Stimulated activated CD8-positive, alpha-beta memory T cell treated with anti-CD3 and anti-CD28 coated beads, Interleukin-7, amount 100 ng/mL, for 4 hours (primary cell): Measurements from ENCODE around the gene CAPN1.

ENCODE experiments used
- DNase-seq, 2 donors: peaks; one replicate each; pipeline ENCODE4 v3.0.0-alpha.2; 2020; ENCODE audit warnings: low read depth in 2 of 2

Gene CAPN1

DNA sequence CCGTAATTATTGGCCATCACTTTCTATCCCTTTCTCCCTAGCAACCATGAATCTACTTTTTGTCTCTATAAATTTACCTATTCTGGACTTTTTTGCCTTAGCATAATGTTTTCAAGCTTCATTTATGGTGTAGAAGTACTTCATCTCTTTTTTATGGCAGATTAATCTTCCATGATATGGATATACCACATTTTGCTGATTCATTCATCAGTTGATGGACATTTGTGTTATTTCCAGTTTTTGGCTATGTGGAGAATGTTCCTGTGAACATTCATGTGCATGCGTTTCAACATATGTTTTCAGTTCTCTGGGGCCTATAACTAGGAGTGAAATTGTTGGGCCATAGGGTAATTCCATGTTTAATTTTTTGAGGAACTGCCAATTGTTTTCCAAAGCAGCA, 12.8 kb downstream of the CAPN1 start:
- no peak for DNase-seq

DNA sequence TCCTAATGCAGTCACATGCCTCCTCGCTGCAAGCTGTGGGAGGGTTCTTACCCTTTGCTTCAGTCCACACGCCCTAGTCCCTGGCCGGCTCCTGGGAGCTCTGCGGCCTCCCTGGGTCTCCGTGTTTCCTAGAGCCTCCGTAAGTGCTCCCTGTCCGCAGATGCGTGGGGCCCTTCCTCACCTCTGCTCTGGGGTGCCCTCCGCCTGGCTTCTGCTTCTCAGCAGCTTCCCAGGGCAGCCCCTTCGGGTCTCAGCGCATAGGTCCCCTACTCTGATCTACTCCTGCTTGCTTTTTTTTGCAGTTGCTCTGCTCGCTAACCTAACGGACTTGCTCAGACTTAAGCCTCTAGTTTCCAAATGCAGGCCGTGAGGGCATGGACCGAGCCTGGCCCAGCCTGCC, 22.4 kb downstream of the CAPN1 start:
- no peak for DNase-seq

DNA sequence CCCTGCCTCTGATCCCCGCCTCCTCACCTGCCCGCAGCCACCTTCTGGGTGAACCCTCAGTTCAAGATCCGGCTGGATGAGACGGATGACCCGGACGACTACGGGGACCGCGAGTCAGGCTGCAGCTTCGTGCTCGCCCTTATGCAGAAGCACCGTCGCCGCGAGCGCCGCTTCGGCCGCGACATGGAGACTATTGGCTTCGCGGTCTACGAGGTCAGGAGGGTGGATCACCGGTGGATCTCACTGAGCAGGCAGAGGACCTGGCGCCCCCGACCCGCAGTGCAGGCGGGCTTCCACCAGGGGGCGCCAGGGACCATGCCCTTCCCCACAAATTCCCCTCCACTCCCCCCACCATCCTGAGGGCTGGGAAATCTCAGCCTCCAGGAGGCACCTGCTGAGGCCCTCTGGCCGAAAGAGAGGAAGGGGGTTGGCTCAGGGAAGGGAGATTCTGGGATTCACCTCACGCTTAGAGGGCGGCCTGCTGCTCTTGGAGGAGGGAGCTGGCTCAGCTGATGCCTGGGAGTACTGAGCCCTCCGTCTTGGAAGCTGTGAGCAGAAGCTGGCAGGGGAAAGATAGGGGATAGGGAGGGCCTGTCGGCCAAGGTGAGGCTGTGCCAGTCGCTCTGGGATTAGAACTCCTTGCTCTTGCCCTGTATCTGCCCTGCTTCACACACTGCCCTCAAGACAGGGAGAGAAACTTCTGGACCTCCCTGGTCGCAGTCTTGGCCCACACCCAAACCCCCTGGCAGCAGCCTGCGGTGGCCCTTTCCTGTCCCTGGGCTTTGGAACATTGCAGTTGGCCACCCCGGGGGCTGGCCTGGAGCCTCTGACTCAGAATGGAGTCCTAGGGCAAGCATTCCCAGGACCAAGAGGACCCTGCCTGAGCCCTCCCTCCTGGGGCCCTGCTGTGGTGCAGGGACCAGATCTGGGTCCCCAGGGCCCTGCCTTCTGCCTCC, 23.2 kb downstream of the CAPN1 start:
- no peak for DNase-seq

DNA sequence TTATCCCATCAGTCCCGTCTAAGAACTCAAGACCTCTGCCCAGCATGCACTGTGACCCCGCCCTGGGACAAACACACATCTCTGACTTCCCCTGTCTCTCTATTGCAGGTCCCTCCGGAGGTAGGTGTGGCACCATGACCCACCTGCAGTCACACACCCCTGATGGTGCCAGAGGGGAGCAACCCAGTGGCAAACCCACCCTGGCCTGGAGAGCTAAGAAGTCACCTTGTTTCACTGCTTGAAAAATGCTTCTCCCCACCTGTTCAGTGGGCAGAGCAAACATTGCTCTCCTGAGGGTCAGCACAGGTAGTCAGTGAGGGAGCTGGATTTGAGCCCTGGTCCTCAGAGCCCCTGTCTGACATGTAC, 23.9 kb downstream of the CAPN1 start:
- no peak for DNase-seq

DNA sequence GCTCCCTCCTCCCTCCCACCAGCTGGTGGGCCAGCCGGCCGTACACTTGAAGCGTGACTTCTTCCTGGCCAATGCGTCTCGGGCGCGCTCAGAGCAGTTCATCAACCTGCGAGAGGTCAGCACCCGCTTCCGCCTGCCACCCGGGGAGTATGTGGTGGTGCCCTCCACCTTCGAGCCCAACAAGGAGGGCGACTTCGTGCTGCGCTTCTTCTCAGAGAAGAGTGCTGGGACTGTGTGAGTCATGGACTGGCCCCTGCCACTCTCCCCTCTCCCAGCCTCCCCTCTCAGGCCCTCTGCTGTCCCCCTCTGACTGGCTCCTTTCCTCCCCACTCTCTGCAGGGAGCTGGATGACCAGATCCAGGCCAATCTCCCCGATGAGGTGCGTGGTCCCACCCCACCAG, 24.7 kb downstream of the CAPN1 start:
- no peak for DNase-seq

DNA sequence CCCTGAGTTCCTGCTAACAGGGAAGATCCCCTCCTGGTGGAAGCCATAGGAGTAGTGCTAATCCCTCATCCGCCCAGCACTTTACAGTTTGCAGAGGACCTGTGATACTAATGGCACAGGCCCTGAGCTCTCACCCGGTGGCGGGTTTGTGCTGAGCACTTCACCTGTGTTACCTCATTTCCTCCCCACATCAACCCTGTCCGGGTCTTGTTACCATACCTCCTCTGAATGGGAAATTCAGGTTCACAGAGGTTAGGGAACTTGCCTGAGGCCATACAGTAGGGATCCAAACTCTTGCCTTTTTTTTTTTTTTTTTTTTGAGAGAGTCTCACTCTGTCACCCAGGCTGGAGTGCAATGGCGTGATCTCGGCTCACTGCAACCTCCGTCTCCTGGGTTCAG, 25.2 kb downstream of the CAPN1 start:
- no peak for DNase-seq

DNA sequence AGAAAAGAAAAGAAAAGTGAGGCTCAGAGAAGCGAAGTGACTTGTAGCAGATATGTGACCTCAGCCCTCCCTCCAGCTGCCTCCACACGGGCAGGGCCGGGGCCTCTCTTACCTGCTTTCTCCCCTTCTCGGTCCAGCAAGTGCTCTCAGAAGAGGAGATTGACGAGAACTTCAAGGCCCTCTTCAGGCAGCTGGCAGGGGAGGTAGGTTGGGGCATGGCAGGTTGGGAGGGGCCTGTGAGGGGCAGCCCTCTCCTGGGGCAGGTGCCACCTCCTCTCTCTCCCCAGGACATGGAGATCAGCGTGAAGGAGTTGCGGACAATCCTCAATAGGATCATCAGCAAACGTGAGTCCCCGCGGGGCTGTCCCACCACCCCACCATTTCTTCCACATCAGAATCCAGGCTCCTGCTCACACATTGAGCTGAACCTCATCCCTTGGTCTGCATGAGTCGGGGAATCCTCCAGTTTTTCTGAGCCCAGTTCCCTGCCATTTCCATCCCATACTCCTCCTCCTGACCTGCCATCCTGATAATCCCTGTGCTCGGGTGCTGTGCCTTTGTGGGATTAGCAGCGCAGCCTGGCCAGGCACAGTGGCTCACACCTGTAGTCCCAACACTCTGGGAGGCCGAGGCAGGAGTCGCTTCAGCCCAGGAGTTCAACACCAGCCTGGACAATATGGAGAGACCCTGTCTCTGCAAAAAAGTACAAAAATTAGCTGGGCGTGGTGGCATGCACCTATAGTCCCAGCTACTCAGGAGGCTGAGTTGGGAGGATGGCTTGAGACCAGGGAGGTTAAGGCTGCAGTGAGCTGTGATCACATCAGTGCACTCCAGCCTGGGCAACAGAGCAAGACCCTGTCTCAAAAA, 26.4 kb downstream of the CAPN1 start:
- DNase-seq: no peak

DNA sequence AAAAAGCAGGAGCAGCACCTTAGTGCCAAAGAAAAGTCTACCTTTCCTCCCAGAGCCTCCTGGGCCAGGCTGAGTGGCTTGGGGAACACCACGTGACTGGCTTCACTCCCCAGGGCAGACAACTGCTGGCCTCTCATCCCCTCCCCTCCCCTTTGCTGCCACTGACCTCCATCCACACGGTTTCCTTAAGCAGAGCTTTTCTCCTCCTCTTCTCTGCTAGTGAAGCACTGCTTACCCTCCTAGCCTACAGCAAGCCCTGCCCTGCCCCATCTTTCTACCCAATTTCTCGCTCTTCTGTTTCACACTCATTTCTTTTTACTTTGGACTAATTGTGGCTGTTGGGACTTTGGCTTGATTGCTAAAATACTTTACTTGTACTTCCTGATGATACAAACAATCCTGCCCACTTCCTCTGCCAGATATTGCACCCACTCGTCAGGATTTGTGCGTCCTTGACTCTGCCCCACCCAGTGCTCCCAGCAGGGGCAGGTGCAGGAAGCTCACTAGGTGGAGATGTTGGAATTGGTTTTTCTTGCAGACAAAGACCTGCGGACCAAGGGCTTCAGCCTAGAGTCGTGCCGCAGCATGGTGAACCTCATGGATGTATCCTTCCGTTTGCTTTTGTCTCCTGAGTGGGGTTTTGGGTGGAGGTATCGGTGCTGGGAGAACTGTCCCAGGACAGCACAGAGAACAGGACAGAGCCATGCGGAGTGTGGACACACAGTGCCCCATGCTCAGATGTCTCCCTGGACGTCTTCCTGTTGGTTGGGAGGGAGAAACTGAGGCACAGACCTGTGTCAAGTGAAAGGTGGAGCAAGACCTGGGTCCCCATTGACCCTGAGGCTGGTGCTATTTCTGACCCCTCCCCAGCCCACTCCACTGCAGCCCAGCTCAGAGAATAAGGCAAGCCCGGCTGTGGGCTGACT, 27.3 kb downstream of the CAPN1 start:
- DNase-seq: no peak

DNA sequence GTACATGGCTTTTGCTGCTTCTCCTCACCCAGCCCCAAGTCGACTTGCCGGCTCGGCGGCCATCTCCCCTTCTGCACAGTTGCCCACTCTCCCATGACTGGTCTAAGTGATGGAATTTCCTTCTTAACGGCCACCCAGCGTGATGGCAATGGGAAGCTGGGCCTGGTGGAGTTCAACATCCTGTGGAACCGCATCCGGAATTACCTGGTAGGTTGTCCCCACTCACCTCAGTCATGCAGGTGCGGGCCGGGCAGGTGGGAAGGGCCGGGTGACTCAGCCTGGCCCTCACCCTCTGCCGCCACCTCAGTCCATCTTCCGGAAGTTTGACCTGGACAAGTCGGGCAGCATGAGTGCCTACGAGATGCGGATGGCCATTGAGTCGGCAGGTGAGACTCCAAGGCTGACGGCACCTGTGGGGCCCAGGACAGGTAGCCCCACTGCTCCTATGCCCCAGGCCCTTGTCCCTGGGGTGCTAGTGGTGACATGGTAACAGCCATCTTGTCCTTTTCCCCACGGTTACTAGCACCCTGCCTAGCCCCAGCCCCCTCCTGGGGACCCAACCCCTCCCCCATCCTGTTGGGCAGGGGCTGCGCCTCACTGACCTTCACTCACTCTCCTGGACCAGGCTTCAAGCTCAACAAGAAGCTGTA, 28.1 kb downstream of the CAPN1 start:
- DNase-seq: no peak

DNA sequence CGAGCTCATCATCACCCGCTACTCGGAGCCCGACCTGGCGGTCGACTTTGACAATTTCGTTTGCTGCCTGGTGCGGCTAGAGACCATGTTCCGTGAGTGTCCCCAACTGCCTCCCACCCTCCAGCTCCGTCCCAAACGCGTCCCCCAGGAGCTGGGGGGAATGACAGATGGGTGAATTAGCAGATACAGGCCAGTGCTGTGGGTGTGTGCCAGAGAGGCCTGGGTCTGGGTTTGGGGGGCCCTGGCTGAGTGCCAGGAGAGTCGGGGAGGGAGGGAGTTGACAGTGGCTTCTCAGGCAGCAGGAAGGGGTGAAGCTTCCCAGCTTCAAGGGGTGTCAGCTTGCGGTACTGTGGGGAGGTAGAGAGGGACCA, 28.6 kb downstream of the CAPN1 start:
- no peak for DNase-seq

DNA sequence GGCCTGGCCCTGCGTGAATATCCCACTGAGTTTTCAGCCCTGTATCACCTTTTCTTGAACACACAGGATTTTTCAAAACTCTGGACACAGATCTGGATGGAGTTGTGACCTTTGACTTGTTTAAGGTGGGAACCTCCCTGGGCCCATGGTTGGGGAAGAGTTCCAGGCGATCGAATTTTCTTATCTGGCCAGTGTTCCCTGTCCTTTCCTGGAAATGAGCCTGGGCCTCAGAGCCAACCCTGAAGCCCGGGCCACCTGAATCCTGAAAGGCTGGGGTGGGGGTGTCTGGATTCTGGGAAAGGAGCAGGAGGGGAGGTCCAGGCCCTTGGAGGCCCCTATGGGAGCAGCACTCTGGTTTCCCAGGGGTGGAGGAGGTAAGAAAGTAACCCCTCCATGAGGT, 29.0 kb downstream of the CAPN1 start:
- no peak for DNase-seq

DNA sequence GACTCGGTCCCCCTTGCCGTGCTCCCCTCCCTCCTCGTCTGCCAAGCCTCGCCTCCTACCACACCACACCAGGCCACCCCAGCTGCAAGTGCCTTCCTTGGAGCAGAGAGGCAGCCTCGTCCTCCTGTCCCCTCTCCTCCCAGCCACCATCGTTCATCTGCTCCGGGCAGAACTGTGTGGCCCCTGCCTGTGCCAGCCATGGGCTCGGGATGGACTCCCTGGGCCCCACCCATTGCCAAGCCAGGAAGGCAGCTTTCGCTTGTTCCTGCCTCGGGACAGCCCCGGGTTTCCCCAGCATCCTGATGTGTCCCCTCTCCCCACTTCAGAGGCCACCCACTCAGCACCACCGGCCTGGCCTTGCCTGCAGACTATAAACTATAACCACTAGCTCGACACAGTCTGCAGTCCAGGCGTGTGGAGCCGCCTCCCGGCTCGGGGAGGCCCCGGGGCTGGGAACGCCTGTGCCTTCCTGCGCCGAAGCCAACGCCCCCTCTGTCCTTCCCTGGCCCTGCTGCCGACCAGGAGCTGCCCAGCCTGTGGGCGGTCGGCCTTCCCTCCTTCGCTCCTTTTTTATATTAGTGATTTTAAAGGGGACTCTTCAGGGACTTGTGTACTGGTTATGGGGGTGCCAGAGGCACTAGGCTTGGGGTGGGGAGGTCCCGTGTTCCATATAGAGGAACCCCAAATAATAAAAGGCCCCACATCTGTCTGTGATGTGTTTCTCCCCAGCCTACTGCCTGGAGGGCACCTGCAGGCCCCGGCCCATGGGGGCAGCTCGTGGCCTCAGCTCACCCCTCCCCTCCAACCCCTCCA, 29.8 kb downstream of the CAPN1 start:
- DNase-seq: no peak

DNA sequence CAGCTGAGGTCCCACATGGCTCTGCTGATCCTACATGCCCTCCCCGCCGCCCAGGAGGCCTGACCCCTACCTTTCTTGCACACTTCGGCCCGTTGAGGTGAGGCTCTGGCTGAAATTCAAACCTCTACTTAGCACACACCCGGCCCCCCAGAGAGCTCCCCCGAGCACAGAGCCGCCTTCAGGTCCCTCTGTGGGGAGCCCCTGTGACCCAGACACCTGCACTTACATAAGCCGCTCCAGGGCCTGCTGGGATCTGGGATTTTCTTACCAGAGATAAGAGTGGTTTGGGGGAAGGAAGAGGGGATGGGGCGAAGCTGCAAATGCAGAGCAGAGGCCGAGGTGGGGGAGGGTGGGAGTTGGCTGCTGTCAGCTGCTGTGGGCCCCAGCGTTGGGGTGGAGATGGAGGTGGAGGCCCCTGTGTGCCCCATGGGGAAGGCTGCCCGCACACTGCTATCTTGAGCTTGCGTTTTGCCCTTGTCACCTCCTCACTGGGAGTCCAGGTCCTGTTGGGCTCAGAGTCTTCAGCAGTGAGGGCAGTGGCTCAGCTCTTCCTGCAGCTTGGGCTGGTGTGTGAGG, 30.6 kb downstream of the CAPN1 start:
- DNase-seq: no peak

DNA sequence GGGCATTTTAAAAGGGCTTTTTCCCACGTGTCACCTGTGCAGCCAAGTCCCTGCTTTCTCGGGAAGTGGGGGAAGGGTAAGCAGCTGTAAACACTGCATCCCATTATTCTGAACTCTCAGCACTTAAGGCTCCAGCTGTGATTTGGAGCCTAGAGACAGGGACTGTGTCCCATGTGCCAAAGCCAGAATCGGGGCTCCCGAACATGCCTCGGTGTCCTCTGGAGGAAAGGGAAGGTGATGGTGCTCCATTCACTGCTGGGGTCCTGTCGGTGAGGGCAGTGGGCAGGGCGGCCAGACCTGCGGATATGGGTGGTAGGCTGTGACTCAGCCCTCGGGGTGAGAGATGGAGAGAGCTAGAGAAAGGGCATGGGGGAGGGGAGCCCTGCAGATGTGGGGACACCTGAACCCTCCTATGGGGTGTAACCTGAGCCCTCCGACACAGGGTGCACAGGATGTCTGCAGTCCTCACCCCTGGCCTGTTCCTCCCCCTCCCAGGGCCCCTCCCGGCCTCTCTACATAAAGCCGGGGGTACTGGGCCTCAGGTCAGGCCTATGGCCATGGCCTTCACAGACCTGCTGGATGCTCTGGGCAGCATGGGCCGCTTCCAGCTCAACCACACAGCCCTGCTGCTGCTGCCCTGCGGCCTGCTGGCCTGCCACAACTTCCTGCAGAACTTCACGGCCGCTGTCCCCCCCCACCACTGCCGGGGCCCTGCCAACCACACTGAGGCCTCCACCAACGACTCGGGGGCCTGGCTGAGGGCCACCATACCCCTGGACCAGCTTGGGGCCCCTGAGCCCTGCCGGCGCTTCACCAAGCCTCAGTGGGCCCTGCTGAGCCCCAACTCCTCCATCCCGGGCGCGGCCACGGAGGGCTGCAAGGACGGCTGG, 31.8 kb downstream of the CAPN1 start:
- no peak for DNase-seq

DNA sequence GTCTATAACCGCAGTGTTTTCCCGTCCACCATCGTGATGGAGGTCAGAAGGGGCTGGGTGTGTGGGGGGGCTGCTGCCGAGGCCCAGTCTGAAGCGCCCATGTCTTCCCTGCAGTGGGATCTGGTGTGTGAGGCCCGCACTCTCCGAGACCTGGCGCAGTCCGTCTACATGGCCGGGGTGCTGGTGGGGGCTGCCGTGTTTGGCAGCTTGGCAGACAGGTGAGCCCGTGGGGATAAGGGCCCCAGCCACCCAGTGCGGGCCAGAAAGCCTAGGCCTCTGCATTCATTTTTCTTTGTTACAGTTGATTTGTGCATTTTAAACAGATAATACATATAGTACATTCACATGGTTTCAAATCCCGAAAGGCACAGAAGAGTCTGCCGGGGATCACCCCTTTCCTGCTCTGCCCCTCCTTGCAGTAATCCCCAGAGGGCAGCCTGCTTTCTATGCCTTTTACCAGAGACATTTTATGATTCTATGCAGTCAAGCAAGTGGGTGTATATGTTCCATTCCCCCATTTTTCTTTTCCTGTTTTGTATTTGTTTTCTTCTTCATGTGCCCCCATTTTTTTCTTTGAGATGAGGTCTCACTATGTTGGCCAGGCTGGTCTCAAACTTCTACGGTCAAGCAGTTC, 32.6 kb downstream of the CAPN1 start:
- no peak for DNase-seq

DNA sequence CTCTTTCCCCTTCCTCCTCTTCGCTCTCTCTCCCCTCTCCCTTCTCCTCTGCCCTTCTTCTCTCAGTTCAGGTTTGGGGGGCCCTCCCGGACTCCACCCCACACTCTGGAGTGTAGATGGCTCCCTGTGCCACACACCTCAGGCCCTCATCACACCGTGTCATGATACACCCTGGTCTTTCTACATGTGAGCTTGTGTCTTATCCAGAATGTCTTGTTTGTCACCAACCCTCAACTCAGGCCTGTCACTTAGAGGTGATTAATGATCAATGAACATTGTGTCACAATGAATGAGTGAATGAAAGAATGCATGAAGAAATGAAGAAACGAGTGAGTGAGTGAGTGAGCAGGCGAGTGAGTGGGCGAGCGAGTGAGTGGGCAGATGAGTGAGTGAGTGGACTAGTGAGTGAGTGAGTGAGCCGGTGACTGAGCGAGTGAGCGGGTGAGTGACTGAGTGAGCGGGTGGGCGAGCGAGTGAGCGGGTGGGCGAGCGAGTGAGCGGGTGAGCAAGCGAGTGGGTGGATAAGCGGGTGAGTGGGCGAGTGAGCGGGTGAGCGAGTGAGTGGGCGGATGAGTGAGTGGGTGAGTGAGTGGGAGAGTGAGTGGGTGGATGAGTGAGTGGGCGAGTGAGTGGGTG, 33.8 kb downstream of the CAPN1 start:
- DNase-seq: peak; percentile 12 to 43

DNA sequence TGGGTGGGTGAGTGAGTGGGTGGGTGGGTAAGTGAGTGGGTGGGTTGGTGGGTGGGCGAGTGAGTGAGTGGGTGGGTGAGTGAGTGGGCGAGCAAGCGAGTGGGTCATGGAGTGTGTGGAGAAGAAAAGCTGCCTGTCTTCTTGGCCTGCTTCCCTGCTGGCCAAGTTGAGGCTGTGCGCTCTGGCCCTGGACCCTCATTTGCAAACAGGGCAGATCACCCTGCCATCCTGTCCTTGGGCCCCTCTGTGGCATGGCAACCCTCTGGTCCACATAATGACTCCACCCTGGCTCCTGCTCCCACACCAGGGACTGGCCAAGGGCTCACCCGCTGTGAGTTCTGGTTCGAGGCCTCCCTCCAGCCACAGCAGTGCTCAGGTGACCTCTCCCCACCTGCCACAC, 35.1 kb downstream of the CAPN1 start:
- no peak for DNase-seq
